ENCODE measurements around the gene GCKR.

The GCKR gene

DNA sequence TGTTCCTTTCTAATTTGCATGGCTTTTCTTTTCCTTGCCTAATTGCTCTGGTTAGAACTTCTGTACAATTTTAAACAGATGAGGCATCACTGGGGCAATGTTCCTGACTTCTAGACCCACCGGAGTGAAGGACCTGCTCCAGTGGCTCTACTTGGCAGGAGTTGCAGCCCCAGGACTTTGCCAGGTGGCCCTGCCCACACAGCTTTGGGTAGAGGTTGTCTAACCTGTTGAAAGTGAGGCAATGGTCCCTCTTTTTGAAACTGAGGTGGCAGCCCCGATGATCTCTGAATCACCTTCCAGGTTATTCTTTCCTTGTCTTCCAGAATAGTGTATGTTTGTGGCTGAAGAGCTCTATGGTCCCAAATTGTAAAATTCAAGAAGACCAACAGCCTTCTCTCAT lies 56.3 kb downstream of the GCKR start:
- TF ChIP-seq POLR2AphosphoS5 (IDR thresholded peaks at IDR 0.05; ENCODE audit: low read depth, low read length) (no peak), TAF1 (IDR thresholded peaks at IDR 0.05; ENCODE audit: borderline replicate concordance, insufficient read depth, low read length) (no peak), REST (IDR thresholded peaks at IDR 0.05; ENCODE audit: insufficient read depth in 1 of 2, low read depth in 2 of 2, low read length in 2 of 2) (no peak), SIN3A (IDR thresholded peaks at IDR 0.05; ENCODE audit: borderline replicate concordance, insufficient read depth, low read length) (no peak), FOXP2 (optimal IDR thresholded peaks at IDR 0.05; ENCODE audit: borderline replicate concordance, extremely low read depth, extremely low read length, insufficient read depth) (no peak)

- no peak for TF ChIP-seq REST (IDR thresholded peaks at IDR 0.05; ENCODE audit: insufficient read depth in 1 of 2, low read depth in 2 of 2, low read length in 2 of 2)
- no peak for TF ChIP-seq POLR2AphosphoS5 (IDR thresholded peaks at IDR 0.05; ENCODE audit: low read depth, low read length)
- TF ChIP-seq SIN3A (IDR thresholded peaks at IDR 0.05; ENCODE audit: borderline replicate concordance, insufficient read depth, low read length): no peak
- TF ChIP-seq FOXP2 (optimal IDR thresholded peaks at IDR 0.05; ENCODE audit: borderline replicate concordance, extremely low read depth, extremely low read length, insufficient read depth): no peak
- TF ChIP-seq TAF1 (IDR thresholded peaks at IDR 0.05; ENCODE audit: borderline replicate concordance, insufficient read depth, low read length): no peak
Observed at GRCh38 chr2:27559228-27559627, 62.6 kb downstream of the GCKR start.

DNA sequence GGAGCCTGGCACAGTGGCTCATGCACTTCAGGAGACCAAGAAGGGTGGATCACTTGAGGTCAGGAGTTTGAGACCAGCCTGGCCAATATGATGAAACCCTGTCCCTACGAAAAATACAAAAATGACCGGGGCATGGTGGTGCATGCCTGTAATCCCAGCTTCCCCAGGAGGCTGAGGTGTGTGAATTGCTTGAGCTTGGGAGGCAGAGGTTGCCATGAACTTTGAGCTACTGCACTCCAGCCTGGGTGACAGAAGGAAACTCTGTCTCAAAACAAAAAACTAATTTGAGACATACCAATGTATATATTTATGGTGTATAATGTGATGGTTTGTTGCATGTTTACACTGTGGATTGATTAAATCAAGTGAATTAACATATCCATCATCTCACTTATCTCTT lies 64.4 kb downstream of the GCKR start:
- TF ChIP-seq REST (IDR thresholded peaks at IDR 0.05; ENCODE audit: insufficient read depth in 1 of 2, low read depth in 2 of 2, low read length in 2 of 2): no peak

DNA sequence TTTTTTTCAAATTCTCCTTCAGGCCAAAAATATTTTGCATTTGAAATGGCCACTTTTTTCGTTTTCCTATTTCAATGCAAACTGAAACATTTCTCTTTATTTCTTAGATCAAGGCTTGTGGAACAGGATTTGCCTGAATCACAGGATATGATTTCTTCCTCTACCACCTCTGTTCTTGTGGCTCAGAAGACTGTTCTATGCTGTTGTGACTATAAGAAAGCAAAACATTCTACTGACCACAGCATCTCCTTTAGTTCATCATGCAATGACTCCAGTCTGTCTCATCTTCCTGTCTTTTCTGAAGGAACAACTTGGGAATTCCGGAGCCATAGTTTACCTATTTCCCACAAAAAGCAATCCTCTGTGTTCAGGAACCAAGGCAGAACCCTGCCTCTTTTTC lies 70.0 kb downstream of the GCKR start:
- no peak for TF ChIP-seq POLR2AphosphoS5 (IDR thresholded peaks at IDR 0.05; ENCODE audit: low read depth, low read length)
- TF ChIP-seq FOXP2 (optimal IDR thresholded peaks at IDR 0.05; ENCODE audit: borderline replicate concordance, extremely low read depth, extremely low read length, insufficient read depth): no peak
- TF ChIP-seq REST (IDR thresholded peaks at IDR 0.05; ENCODE audit: insufficient read depth in 1 of 2, low read depth in 2 of 2, low read length in 2 of 2): no peak
- TF ChIP-seq SIN3A (IDR thresholded peaks at IDR 0.05; ENCODE audit: borderline replicate concordance, insufficient read depth, low read length): no peak
- no peak for TF ChIP-seq TAF1 (IDR thresholded peaks at IDR 0.05; ENCODE audit: borderline replicate concordance, insufficient read depth, low read length)

- no peak for TF ChIP-seq REST (IDR thresholded peaks at IDR 0.05; ENCODE audit: insufficient read depth in 1 of 2, low read depth in 2 of 2, low read length in 2 of 2)
Observed at GRCh38 chr2:27569398-27569797, 72.8 kb downstream of the GCKR start.

All from PFSK-1 (cell line).